PC-3 (cell line): Measurements from ENCODE around the gene SNX17. TPM values are rescaled to one million over a fixed set of nuclear protein-coding genes. Genes with fewer than 3 reads are reported as not detected.

Source experiments
- ATAC-seq: fragments of 200-7000 bp; cut with Tn5 transposase; 2 replicates; pipeline ENCODE4 v1.9.1; 2020; ENCODE audit warnings: mild to moderate bottlenecking, moderate library complexity
- BruUV-seq: library from RNA; stranded (reverse); fragments of 400-500 nt; replicated peaks from 2 replicates; lab custom pipeline; 2021; lab: Mats Ljungman, UMichigan
- CTCF ChIA-PET: fragments of 300-600 bp; sonication (Branson Sonifier 250); formaldehyde crosslinking; loops from one replicate; lab custom pipeline; 2022; ENCODE audit warnings: antibody characterized with exemption; lab: Charles Lee
- POLR2A ChIA-PET: fragments of 300-600 bp; sonication (Branson Sonifier 250); formaldehyde crosslinking; loops from one replicate; lab custom pipeline; 2022; ENCODE audit warnings: antibody characterized with exemption; ENCODE audit not compliant: unreplicated experiment; lab: Charles Lee
- DNase-seq: peaks from one replicate; pipeline ENCODE4 v3.0.0-alpha.2; 2015
- H2AFZ ChIP-seq: fragments of 300-600 bp; sonication (generic); 2 replicates; pipeline ENCODE4 v1.6.0; 2016; ENCODE audit warnings: antibody characterized with exemption, low read length
- H3F3A ChIP-seq: fragments of 300-600 bp; sonication (generic); one replicate; pipeline ENCODE4 v1.6.0; 2017; ENCODE audit warnings: antibody characterized with exemption, low read length, control low read depth, mild to moderate bottlenecking; ENCODE audit not compliant: unreplicated experiment
- H3K27ac ChIP-seq: fragments of 300-600 bp; sonication (generic); 2 replicates; pipeline ENCODE4 v1.5.1; 2016; ENCODE audit warnings: mild to moderate bottlenecking, low read length
- H3K27me3 ChIP-seq: fragments of 300-600 bp; sonication (generic); 2 replicates; pipeline ENCODE4 v1.6.1; 2016; ENCODE audit warnings: low read length, mixed read lengths
- H3K36me3 ChIP-seq: fragments of 300-600 bp; sonication (generic); 2 replicates; pipeline ENCODE4 v1.6.1; 2016; ENCODE audit warnings: low read depth, mixed run types, low read length, mixed read lengths
- H3K4me1 ChIP-seq: fragments of 300-600 bp; sonication (generic); 2 replicates; pipeline ENCODE4 v1.5.1; 2016; ENCODE audit warnings: low read length; ENCODE audit not compliant: insufficient read depth
- H3K4me2 ChIP-seq: fragments of 300-600 bp; sonication (generic); 2 replicates; pipeline ENCODE4 v1.6.0; 2016; ENCODE audit warnings: low read length
- H3K4me3 ChIP-seq: fragments of 300-600 bp; sonication (generic); 2 replicates; pipeline ENCODE4 v1.5.1; 2016; ENCODE audit warnings: mild to moderate bottlenecking, low read length, mixed read lengths
- H3K79me2 ChIP-seq: fragments of 300-600 bp; sonication (generic); 2 replicates; pipeline ENCODE4 v1.6.1; 2017; ENCODE audit warnings: low read length, mixed read lengths
- H3K9ac ChIP-seq: fragments of 300-600 bp; sonication (generic); 2 replicates; pipeline ENCODE4 v1.6.0; 2016; ENCODE audit warnings: mild to moderate bottlenecking, low read length
- H3K9me2 ChIP-seq: fragments of 300-600 bp; sonication (generic); replicated peaks from 2 replicates; pipeline ENCODE4 v1.6.1; 2016; ENCODE audit warnings: mixed run types, low read length, mixed read lengths
- H3K9me3 ChIP-seq: fragments of 300-600 bp; sonication (generic); 2 replicates; pipeline ENCODE4 v1.6.1; 2016; ENCODE audit warnings: low read length, mixed read lengths
- H4K20me1 ChIP-seq: fragments of 300-600 bp; sonication (generic); 2 replicates; pipeline ENCODE4 v1.6.1; 2016; ENCODE audit warnings: low read length, mixed read lengths
- CTCF ChIP-seq: fragments of 300-600 bp; sonication (generic); conservative IDR thresholded peaks from 2 replicates; pipeline ENCODE4 v1.5.1; 2017; ENCODE audit warnings: antibody characterized with exemption, low read depth, mild to moderate bottlenecking, low read length
- EZH2 ChIP-seq: fragments of 300-600 bp; sonication (generic); IDR thresholded peaks from one replicate; pipeline ENCODE4 v1.6.1; 2017; ENCODE audit warnings: antibody characterized with exemption, mild to moderate bottlenecking, low read length; ENCODE audit not compliant: unreplicated experiment
- EZH2phosphoT487 ChIP-seq: fragments of 300-600 bp; sonication (generic); IDR thresholded peaks from 2 replicates; pipeline ENCODE4 v1.6.1; 2018; ENCODE audit warnings: mild to moderate bottlenecking, antibody characterized with exemption, low read length, borderline replicate concordance
- intact Hi-C: fragments of 100-400 bp; cut with micrococcal nuclease; formaldehyde crosslinking; loops from 2 replicates; pipeline ENCODE4 v1.9.0; 2023
- total RNA-seq: library from RNA; depleted of rRNA; stranded (reverse); fragments of >200 nt; gene quantifications from 2 replicates; pipeline ENCODE4 v1.2.3, GENCODE V29; 2014

The SNX17 gene
- total RNA-seq, 1 experiment from 2014 or later: 110 TPM

- Histone ChIP-seq H3K9me3 (no peaks in the 10 kb centered on the region), H3K27me3 (no peaks in the 10 kb centered on the region), H3K4me3 (peak within 1 kb of the TSS; percentile 77), H3K27ac (peak within 1 kb of the TSS; percentile 50), H3K36me3 (peaks cover 3% of the 10 kb centered on the region; the same call in 1 of the 2 replicates), H3K9ac (peak within 1 kb of the TSS; percentile 91), H2AFZ (peak within 1 kb of the TSS; percentile 90), H3K79me2 (peaks cover 49% of the 10 kb centered on the region), H3F3A (no peaks in the 10 kb centered on the region), H3K4me2 (peak within 1 kb of the TSS; percentile 96), H3K9me2 (no peaks in the 10 kb centered on the region), H3K4me1 (peaks cover 21% of the 10 kb centered on the region; the same call in 1 of the 2 replicates), H4K20me1 (peaks cover 27% of the 10 kb centered on the region)
- DNase-seq (peak; percentile 96), ATAC-seq (peak; percentile 97)
- POLR2A ChIA-PET: interaction anchor here (0.5 to 1.2 kb wide), 6 partner anchors 19 to 1065 kb away, joined by 3 to 10 read pairs (median 6); partner anchors contain the start of genes EIF2B4, NRBP1 and SNX17
- no TSS peak for BruUV-seq
- CTCF ChIA-PET: interaction anchor here (1.0 to 1.2 kb wide), 3 partner anchors 20 to 280 kb away, joined by 3 to 4 read pairs (median 3); no protein-coding TSS in a partner anchor
- no peak for TF ChIP-seq CTCF
- TF ChIP-seq EZH2: no peak
- no peak for TF ChIP-seq EZH2phosphoT487
- intact Hi-C loops: loop anchor here (1.0 to 10.0 kb wide), 3 partner anchors 19 to 245 kb away; partner anchors contain the start of genes CCDC121, GPN1 and NRBP1
Measured at GRCh38 chr2:27409321-27410073, 39.1 kb downstream of the SNX17 start, which contains the start of gene PPM1G. Gene PPM1G, minus strand, starts transcription at chr2:27409591. Its CDS starts 169 bp downstream, at chr2:27409422.

- H3K9me2 ChIP-seq: no peaks in the 10 kb centered on the region
- no peaks in the 10 kb centered on the region for H3K27me3 ChIP-seq
- no peak for ATAC-seq
- peaks cover 9% of the 10 kb centered on the region; the same call in 1 of the 2 replicates for H3K4me1 ChIP-seq
- POLR2A ChIA-PET: no interaction called here
- H3K79me2 ChIP-seq: peaks cover 18% of the 10 kb centered on the region
- H3K4me2 ChIP-seq: no peak overlapping the region
- H3K9ac ChIP-seq: no peak overlapping the region
- no peak overlapping the region for H2AFZ ChIP-seq
- no peak for DNase-seq
- TF ChIP-seq EZH2phosphoT487: no peak
- H3K27ac ChIP-seq: no peak overlapping the region
- H4K20me1 ChIP-seq: peaks cover 8% of the 10 kb centered on the region
- H3K36me3 ChIP-seq: peaks cover under 1% of the 10 kb centered on the region; the same call in 1 of the 2 replicates
- no TSS peak for BruUV-seq
- CTCF ChIA-PET: no interaction called here
- no peaks in the 10 kb centered on the region for H3F3A ChIP-seq
- no peaks in the 10 kb centered on the region for H3K9me3 ChIP-seq
- no peak overlapping the region for H3K4me3 ChIP-seq
- intact Hi-C loops: no loop called here
Measured at GRCh38 chr2:27412419-27413152, 42.2 kb downstream of the SNX17 start.

GRCh38 chr2:27416151-27416550, 45.7 kb downstream of the SNX17 start:
- intact Hi-C loops: no loop called here
- Histone ChIP-seq H3K9ac (no peak overlapping the region), H2AFZ (no peak overlapping the region), H3K79me2 (no peaks in the 10 kb centered on the region), H3K27me3 (no peaks in the 10 kb centered on the region), H3K4me1 (no peaks in the 10 kb centered on the region), H3F3A (no peaks in the 10 kb centered on the region), H3K9me3 (no peaks in the 10 kb centered on the region), H4K20me1 (no peaks in the 10 kb centered on the region), H3K9me2 (no peaks in the 10 kb centered on the region), H3K36me3 (no peaks in the 10 kb centered on the region), H3K4me2 (no peak overlapping the region), H3K4me3 (no peak overlapping the region), H3K27ac (no peak overlapping the region)
- ChIA-PET CTCF (no interaction called here), POLR2A (no interaction called here)
- TF ChIP-seq CTCF (no peak), EZH2phosphoT487 (no peak), EZH2 (no peak)
- DNase-seq: no peak
- no TSS peak for BruUV-seq
- ATAC-seq: no peak
